ENCODE measurements around the gene AFF2. TPM values are rescaled to one million over a fixed set of nuclear protein-coding genes. Genes with fewer than 3 reads are reported as not detected.
A peak's percentile ranks its signal among the peaks of the same experiment; 100 is the strongest.

The AFF2 gene
- total RNA-seq, 1 donor from 2014 or later, result 1.3 TPM

GRCh38 chrX:148536961-148537360, 36.5 kb downstream of the AFF2 start:
- DNase-seq (ENCODE audit: low read depth), result no peak

- DNase-seq (ENCODE audit: low read depth), result no peak
Measured at GRCh38 chrX:148537556-148538182, 37.3 kb downstream of the AFF2 start.

GRCh38 chrX:148538582-148538981, 38.2 kb downstream of the AFF2 start:
- DNase-seq (ENCODE audit: low read depth), result no peak

GRCh38 chrX:148540114-148540513, 39.7 kb downstream of the AFF2 start:
- no peak for DNase-seq (ENCODE audit: low read depth)

- no peak for DNase-seq (ENCODE audit: low read depth)
Measured at GRCh38 chrX:148540671-148541583, 40.5 kb downstream of the AFF2 start.

GRCh38 chrX:148541584-148541940, 41.1 kb downstream of the AFF2 start:
- no peak for DNase-seq (ENCODE audit: low read depth)

- no peak for DNase-seq (ENCODE audit: low read depth)
Measured at GRCh38 chrX:148542481-148543255, 42.3 kb downstream of the AFF2 start.

GRCh38 chrX:148552775-148553174, 52.4 kb downstream of the AFF2 start:
- no peak for DNase-seq (ENCODE audit: low read depth)

GRCh38 chrX:148555101-148555500, 54.7 kb downstream of the AFF2 start:
- no peak for DNase-seq (ENCODE audit: low read depth)

GRCh38 chrX:148555571-148556243, 55.3 kb downstream of the AFF2 start:
- no peak for DNase-seq (ENCODE audit: low read depth)

GRCh38 chrX:148556498-148556897, 56.1 kb downstream of the AFF2 start:
- no peak for DNase-seq (ENCODE audit: low read depth)

- no peak for DNase-seq (ENCODE audit: low read depth)
Measured at GRCh38 chrX:148562846-148563245, 62.4 kb downstream of the AFF2 start.

- peak; percentile 44 for DNase-seq (ENCODE audit: low read depth)
Measured at GRCh38 chrX:148567229-148567628, 66.8 kb downstream of the AFF2 start.

- no peak for DNase-seq (ENCODE audit: low read depth)
Measured at GRCh38 chrX:148567779-148568178, 67.4 kb downstream of the AFF2 start.

- no peak for DNase-seq (ENCODE audit: low read depth)
Measured at GRCh38 chrX:148568763-148569162, 68.3 kb downstream of the AFF2 start.

- DNase-seq (ENCODE audit: low read depth), result no peak
Measured at GRCh38 chrX:148572337-148572736, 71.9 kb downstream of the AFF2 start.

GRCh38 chrX:148573119-148573518, 72.7 kb downstream of the AFF2 start:
- DNase-seq (ENCODE audit: low read depth), result no peak

- DNase-seq (ENCODE audit: low read depth), result peak; percentile 65
Measured at GRCh38 chrX:148574237-148574973, 74.0 kb downstream of the AFF2 start.

- no peak for DNase-seq (ENCODE audit: low read depth)
Measured at GRCh38 chrX:148576396-148576795, 76.0 kb downstream of the AFF2 start.

- no peak for DNase-seq (ENCODE audit: low read depth)
Measured at GRCh38 chrX:148577741-148578140, 77.3 kb downstream of the AFF2 start.

GRCh38 chrX:148580016-148580415, 79.6 kb downstream of the AFF2 start:
- no peak for DNase-seq (ENCODE audit: low read depth)
